Spinal cord (tissue), 10 donors: ENCODE results near the gene AIG1. TPM values are rescaled to one million over a fixed set of nuclear protein-coding genes. Genes with fewer than 3 reads are reported as not detected.

Experiments used
- DNase-seq, 6 donors: peaks; one replicate each; pipeline versions ENCODE4 v3.0.0 to v3.0.0-alpha.2; 2013 to 2015; ENCODE audit warnings: low spot score in 6 of 6, low read depth in 4 of 6
- H3K27ac ChIP-seq: one replicate; pipeline ENCODE4 v1.5.1; 2013; ENCODE audit warnings: low read depth, low read length, control low read depth
- H3K27me3 ChIP-seq: one replicate; pipeline ENCODE4 v1.6.1; 2013; ENCODE audit warnings: low read length; ENCODE audit not compliant: control insufficient read depth, insufficient read depth
- H3K36me3 ChIP-seq: one replicate; pipeline ENCODE4 v1.6.1; 2013; ENCODE audit warnings: low read length; ENCODE audit not compliant: control insufficient read depth, insufficient read depth
- H3K4me1 ChIP-seq: one replicate; pipeline ENCODE4 v1.6.1; 2013; ENCODE audit warnings: low read length; ENCODE audit not compliant: control insufficient read depth, insufficient read depth
- H3K4me3 ChIP-seq: one replicate; pipeline ENCODE4 v1.5.1; 2013; ENCODE audit warnings: low read depth, low read length, control low read depth
- H3K9me3 ChIP-seq: one replicate; pipeline ENCODE4 v1.6.1; 2013; ENCODE audit warnings: low read length; ENCODE audit not compliant: control insufficient read depth, insufficient read depth
- WGBS: methylation state at CpG from one replicate; pipeline ENCODE4 v1.1.5; 2013; ENCODE audit warnings: missing lambda C conversion rate; ENCODE audit not compliant: insufficient coverage; 5-methylcytosine and 5-hydroxymethylcytosine counted together
- polyA plus RNA-seq, 2 donors: library from polyadenylated mRNA; unstranded; fragments of 120-200 nt; gene quantifications; one replicate each; pipeline ENCODE4 v1.2.1, GENCODE V29; 2013; ENCODE audit not compliant: insufficient read length in 2 of 2
- total RNA-seq, 2 donors: library from RNA; depleted of rRNA in 1 of 2; stranded (reverse); fragments of 120-200 nt in 1 of 2; fragments of >200 nt in 1 of 2; gene quantifications; one replicate each; pipeline versions ENCODE4 v1.2.3 to v1.2.4, GENCODE V29; 2013 to 2014
- donor health status: healthy.

AIG1 gene
- total and polyA plus RNA-seq, 4 donors = 56.5 to 72.6 (median 70.3) TPM

- WGBS = no CpG with 5 or more reads among the region's 2 CpGs
- DNase-seq = no peak
- Histone ChIP-seq H3K4me3 (no peak overlapping the region), H3K27me3 (no peaks in the 10 kb centered on the region), H3K4me1 (no peaks in the 10 kb centered on the region), H3K9me3 (no peaks in the 10 kb centered on the region), H3K36me3 (no peaks in the 10 kb centered on the region), H3K27ac (no peak overlapping the region)
These were observed 307.7 kb downstream of the AIG1 start for GRCh38 chr6:143368426-143368825.

- Histone ChIP-seq H3K27ac (no peak overlapping the region), H3K4me3 (no peak overlapping the region), H3K27me3 (no peaks in the 10 kb centered on the region), H3K9me3 (no peaks in the 10 kb centered on the region), H3K36me3 (no peaks in the 10 kb centered on the region), H3K4me1 (no peaks in the 10 kb centered on the region)
- 47% methylated on average over 2 of the region's 3 CpGs for WGBS
- DNase-seq = no peak
These were observed 309.3 kb downstream of the AIG1 start for GRCh38 chr6:143369971-143370370.

GRCh38 chr6:143370812-143371370 lies 310.2 kb downstream of the AIG1 start:
- 100% methylated on average over 1 of the region's 5 CpGs for WGBS
- no peak overlapping the region for H3K27ac ChIP-seq

GRCh38 chr6:143372199-143372882 lies 311.7 kb downstream of the AIG1 start:
- Histone ChIP-seq H3K27ac (no peak overlapping the region), H3K36me3 (no peaks in the 10 kb centered on the region), H3K4me3 (no peak overlapping the region), H3K4me1 (no peaks in the 10 kb centered on the region), H3K27me3 (no peaks in the 10 kb centered on the region), H3K9me3 (no peaks in the 10 kb centered on the region)
- WGBS = 97% methylated on average over 4 of the region's 7 CpGs
- DNase-seq = no peak

More at GRCh38 chr6:143370812-143371370, 310.2 kb downstream of the AIG1 start:
- Histone ChIP-seq H3K9me3 (no peaks in the 10 kb centered on the region), H3K4me1 (no peaks in the 10 kb centered on the region), H3K27me3 (no peaks in the 10 kb centered on the region), H3K4me3 (no peak overlapping the region), H3K36me3 (no peaks in the 10 kb centered on the region)
- DNase-seq = no peak

GRCh38 chr6:143374014-143374413 lies 313.3 kb downstream of the AIG1 start:
- H3K27me3 ChIP-seq = no peaks in the 10 kb centered on the region
- H3K9me3 ChIP-seq = no peaks in the 10 kb centered on the region
- DNase-seq = no peak
- H3K4me1 ChIP-seq = no peaks in the 10 kb centered on the region
- H3K27ac ChIP-seq = no peak overlapping the region
- H3K4me3 ChIP-seq = no peak overlapping the region
- WGBS = no CpG with 5 or more reads among the region's 2 CpGs
- no peaks in the 10 kb centered on the region for H3K36me3 ChIP-seq

GRCh38 chr6:143375022-143375585 lies 314.4 kb downstream of the AIG1 start:
- no peaks in the 10 kb centered on the region for H3K27me3 ChIP-seq
- 86% methylated on average over 2 of the region's 5 CpGs for WGBS
- no peak overlapping the region for H3K4me3 ChIP-seq
- no peaks in the 10 kb centered on the region for H3K36me3 ChIP-seq
- DNase-seq = no peak
- no peaks in the 10 kb centered on the region for H3K4me1 ChIP-seq
- no peak overlapping the region for H3K27ac ChIP-seq
- no peaks in the 10 kb centered on the region for H3K9me3 ChIP-seq

GRCh38 chr6:143376375-143376774 lies 315.7 kb downstream of the AIG1 start:
- no peaks in the 10 kb centered on the region for H3K4me1 ChIP-seq
- WGBS = 100% methylated on average over 1 of the region's 3 CpGs

GRCh38 chr6:143376861-143377260 lies 316.2 kb downstream of the AIG1 start:
- Histone ChIP-seq H3K4me3 (no peak overlapping the region), H3K36me3 (no peaks in the 10 kb centered on the region), H3K9me3 (no peaks in the 10 kb centered on the region)

More at GRCh38 chr6:143376375-143376774, 315.7 kb downstream of the AIG1 start:
- H3K36me3 ChIP-seq = no peaks in the 10 kb centered on the region
- no peak for DNase-seq
- H3K27ac ChIP-seq = no peak overlapping the region
- H3K27me3 ChIP-seq = no peaks in the 10 kb centered on the region
- no peaks in the 10 kb centered on the region for H3K9me3 ChIP-seq
- H3K4me3 ChIP-seq = no peak overlapping the region

GRCh38 chr6:143385636-143386035 lies 324.9 kb downstream of the AIG1 start:
- no peaks in the 10 kb centered on the region for H3K9me3 ChIP-seq
- DNase-seq = no peak
- no peak overlapping the region for H3K27ac ChIP-seq
- H3K4me1 ChIP-seq = no peaks in the 10 kb centered on the region
- H3K36me3 ChIP-seq = no peaks in the 10 kb centered on the region
- WGBS = no CpG with 5 or more reads among the region's 2 CpGs
- H3K27me3 ChIP-seq = no peaks in the 10 kb centered on the region
- no peak overlapping the region for H3K4me3 ChIP-seq

More at GRCh38 chr6:143376861-143377260, 316.2 kb downstream of the AIG1 start:
- no peak for DNase-seq
- Histone ChIP-seq H3K27ac (no peak overlapping the region), H3K4me1 (no peaks in the 10 kb centered on the region), H3K27me3 (no peaks in the 10 kb centered on the region)

GRCh38 chr6:143390278-143390677 lies 329.6 kb downstream of the AIG1 start:
- no peaks in the 10 kb centered on the region for H3K36me3 ChIP-seq
- no peaks in the 10 kb centered on the region for H3K4me1 ChIP-seq
- 100% methylated on average over 2 of the region's 3 CpGs for WGBS
- no peak for DNase-seq
- no peaks in the 10 kb centered on the region for H3K27me3 ChIP-seq
- H3K9me3 ChIP-seq = no peaks in the 10 kb centered on the region
- H3K4me3 ChIP-seq = no peak overlapping the region
- no peak overlapping the region for H3K27ac ChIP-seq
